ENCODE measurements around the gene STAP1. TPM values are rescaled to one million over a fixed set of nuclear protein-coding genes. Genes with fewer than 3 reads are reported as not detected.

The STAP1 gene
- total RNA-seq, 1 donor from 2014 or later = not detected

DNA sequence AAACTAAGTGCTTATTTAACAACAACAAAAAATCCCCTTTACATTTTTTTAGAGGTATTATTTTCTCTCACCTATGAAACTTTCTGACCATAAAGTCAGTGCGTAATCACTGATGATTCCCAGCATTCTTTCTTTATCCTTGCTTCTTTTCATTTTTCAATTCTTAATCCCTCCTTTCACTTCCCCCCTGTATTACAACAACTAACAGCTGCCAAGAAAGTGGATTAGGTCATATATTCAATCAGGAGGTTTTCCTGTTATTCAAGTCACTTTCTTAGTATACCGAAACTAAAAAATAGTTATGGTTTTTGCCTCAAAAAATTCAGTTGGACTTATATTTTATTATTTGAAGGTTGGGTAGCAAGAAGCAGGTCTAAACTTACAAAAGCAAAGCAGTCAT is 2.1 kb upstream of the STAP1 start:
- no peak for TF ChIP-seq CTCF (IDR thresholded peaks at IDR 0.05)
- no peaks in the 10 kb centered on the region for H3K9me3 ChIP-seq
- no peak overlapping the region for H3K4me3 ChIP-seq
- no peaks in the 10 kb centered on the region for H3K36me3 ChIP-seq
- intact Hi-C loops (cut with DNase I) = no loop called here
- H3K4me1 ChIP-seq = no peaks in the 10 kb centered on the region
- DNase-seq (ENCODE audit: low spot score in 2 of 2) = no peak
- H3K27ac ChIP-seq = peak overlapping the region in 1 of 2 donors; percentile 49
- no peaks in the 10 kb centered on the region for H3K27me3 ChIP-seq

- Histone ChIP-seq H3K4me1 (no peaks in the 10 kb centered on the region), H3K36me3 (no peaks in the 10 kb centered on the region), H3K9me3 (no peaks in the 10 kb centered on the region), H3K27me3 (no peaks in the 10 kb centered on the region), H3K27ac (no peak overlapping the region), H3K4me3 (no peak overlapping the region)
- TF ChIP-seq CTCF (IDR thresholded peaks at IDR 0.05) = no peak
- intact Hi-C loops (cut with DNase I) = no loop called here
- DNase-seq (ENCODE audit: low spot score in 2 of 2) = no peak
Measured at GRCh38 chr4:67565284-67565683, 6.8 kb downstream of the STAP1 start.

GRCh38 chr4:67566335-67566734 is 7.8 kb downstream of the STAP1 start:
- no peaks in the 10 kb centered on the region for H3K9me3 ChIP-seq
- no peaks in the 10 kb centered on the region for H3K36me3 ChIP-seq
- no peaks in the 10 kb centered on the region for H3K27me3 ChIP-seq
- no peak overlapping the region for H3K4me3 ChIP-seq
- TF ChIP-seq CTCF (IDR thresholded peaks at IDR 0.05) = no peak
- H3K4me1 ChIP-seq = no peaks in the 10 kb centered on the region
- DNase-seq (ENCODE audit: low spot score in 2 of 2) = no peak
- H3K27ac ChIP-seq = no peak overlapping the region
- intact Hi-C loops (cut with DNase I) = no loop called here

GRCh38 chr4:67568820-67569219 is 10.3 kb downstream of the STAP1 start:
- intact Hi-C loops (cut with DNase I) = no loop called here
- no peak for TF ChIP-seq CTCF (IDR thresholded peaks at IDR 0.05)
- no peaks in the 10 kb centered on the region for H3K4me1 ChIP-seq

GRCh38 chr4:67570537-67570936 is 12.0 kb downstream of the STAP1 start:
- Histone ChIP-seq H3K4me3 (no peak overlapping the region), H3K36me3 (no peaks in the 10 kb centered on the region), H3K27ac (no peak overlapping the region), H3K4me1 (no peaks in the 10 kb centered on the region), H3K9me3 (no peaks in the 10 kb centered on the region), H3K27me3 (no peaks in the 10 kb centered on the region)
- TF ChIP-seq CTCF (IDR thresholded peaks at IDR 0.05) = no peak
- intact Hi-C loops (cut with DNase I) = no loop called here
- DNase-seq (ENCODE audit: low spot score in 2 of 2) = no peak

More at GRCh38 chr4:67568820-67569219, 10.3 kb downstream of the STAP1 start:
- DNase-seq (ENCODE audit: low spot score in 2 of 2) = no peak
- H3K27ac ChIP-seq = no peak overlapping the region
- H3K27me3 ChIP-seq = no peaks in the 10 kb centered on the region
- H3K36me3 ChIP-seq = no peaks in the 10 kb centered on the region
- H3K4me3 ChIP-seq = no peak overlapping the region
- no peaks in the 10 kb centered on the region for H3K9me3 ChIP-seq

DNA sequence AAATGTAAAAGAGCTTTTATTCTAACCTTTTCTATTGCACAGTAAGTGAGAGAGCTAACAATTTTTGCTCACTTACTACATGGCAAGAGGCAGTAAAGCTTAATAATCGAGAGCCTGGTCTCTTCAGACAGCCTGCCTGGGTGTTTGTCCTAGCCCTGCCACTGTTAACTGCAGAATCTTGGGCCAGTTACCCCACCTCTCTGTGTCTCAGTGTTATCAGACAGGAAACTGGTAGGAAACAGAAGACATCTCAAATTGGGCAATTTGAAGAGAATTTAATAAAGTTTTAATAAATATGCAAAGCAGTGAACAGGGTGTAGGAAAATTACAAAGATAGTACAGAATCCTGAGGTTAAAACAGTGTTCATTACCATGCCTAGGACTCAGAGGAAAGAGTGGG is 13.4 kb downstream of the STAP1 start:
- Histone ChIP-seq H3K4me3 (no peak overlapping the region), H3K27me3 (no peaks in the 10 kb centered on the region), H3K9me3 (no peaks in the 10 kb centered on the region), H3K27ac (no peak overlapping the region), H3K4me1 (no peaks in the 10 kb centered on the region), H3K36me3 (no peaks in the 10 kb centered on the region)
- intact Hi-C loops (cut with DNase I) = no loop called here
- no peak for TF ChIP-seq CTCF (IDR thresholded peaks at IDR 0.05)
- DNase-seq (ENCODE audit: low spot score in 2 of 2) = no peak
